Ramos (cell line): ENCODE data around the gene AUTS2.

Experiments
- in situ Hi-C: fragments of 300-500 bp; cut with MboI; formaldehyde crosslinking; loops from one replicate; pipeline ENCODE4 v1.14.3; 2022; ENCODE audit warnings: low sequenced_read_pairs; ENCODE audit not compliant: unreplicated experiment

AUTS2 gene

GRCh38 chr7:69678494-69679187, 80.4 kb downstream of the AUTS2 start:
- in situ Hi-C loops: no loop called here

GRCh38 chr7:69681181-69681580, 82.9 kb downstream of the AUTS2 start:
- in situ Hi-C loops: no loop called here

- in situ Hi-C loops: no loop called here
Observed at GRCh38 chr7:69682518-69682917, 84.2 kb downstream of the AUTS2 start.

- in situ Hi-C loops: no loop called here
Observed at GRCh38 chr7:69683002-69683401, 84.7 kb downstream of the AUTS2 start.

GRCh38 chr7:69684369-69685292, 86.4 kb downstream of the AUTS2 start:
- in situ Hi-C loops: no loop called here

GRCh38 chr7:69685293-69685631, 87.0 kb downstream of the AUTS2 start:
- in situ Hi-C loops: no loop called here

- in situ Hi-C loops: no loop called here
Observed at GRCh38 chr7:69686366-69686765, 88.1 kb downstream of the AUTS2 start.

- in situ Hi-C loops: no loop called here
Observed at GRCh38 chr7:69687739-69688433, 89.6 kb downstream of the AUTS2 start.

GRCh38 chr7:69690329-69690728, 92.1 kb downstream of the AUTS2 start:
- in situ Hi-C loops: no loop called here

- in situ Hi-C loops: no loop called here
Observed at GRCh38 chr7:69691327-69691726, 93.1 kb downstream of the AUTS2 start.

GRCh38 chr7:69691734-69692133, 93.5 kb downstream of the AUTS2 start:
- in situ Hi-C loops: no loop called here

GRCh38 chr7:69692611-69693010, 94.3 kb downstream of the AUTS2 start:
- in situ Hi-C loops: no loop called here

- in situ Hi-C loops: no loop called here
Observed at GRCh38 chr7:69693042-69693441, 94.8 kb downstream of the AUTS2 start.

- in situ Hi-C loops: no loop called here
Observed at GRCh38 chr7:69696054-69696591, 97.8 kb downstream of the AUTS2 start.

GRCh38 chr7:69696686-69697685, 98.7 kb downstream of the AUTS2 start:
- in situ Hi-C loops: no loop called here

- in situ Hi-C loops: no loop called here
Observed at GRCh38 chr7:69698109-69698825, 100.0 kb downstream of the AUTS2 start.

GRCh38 chr7:69699931-69700330, 101.7 kb downstream of the AUTS2 start:
- in situ Hi-C loops: no loop called here

- in situ Hi-C loops: no loop called here
Observed at GRCh38 chr7:69700331-69700730, 102.1 kb downstream of the AUTS2 start.

- in situ Hi-C loops: no loop called here
Observed at GRCh38 chr7:69701288-69701687, 103.0 kb downstream of the AUTS2 start.
